Measurements from ENCODE around the gene HTRA3.

GRCh38 chr4:8343967-8344331, 74.4 kb downstream of the HTRA3 start:
- no peak for TF ChIP-seq POLR2A (IDR thresholded peaks at IDR 0.05)
- TF ChIP-seq, protein P1, sequence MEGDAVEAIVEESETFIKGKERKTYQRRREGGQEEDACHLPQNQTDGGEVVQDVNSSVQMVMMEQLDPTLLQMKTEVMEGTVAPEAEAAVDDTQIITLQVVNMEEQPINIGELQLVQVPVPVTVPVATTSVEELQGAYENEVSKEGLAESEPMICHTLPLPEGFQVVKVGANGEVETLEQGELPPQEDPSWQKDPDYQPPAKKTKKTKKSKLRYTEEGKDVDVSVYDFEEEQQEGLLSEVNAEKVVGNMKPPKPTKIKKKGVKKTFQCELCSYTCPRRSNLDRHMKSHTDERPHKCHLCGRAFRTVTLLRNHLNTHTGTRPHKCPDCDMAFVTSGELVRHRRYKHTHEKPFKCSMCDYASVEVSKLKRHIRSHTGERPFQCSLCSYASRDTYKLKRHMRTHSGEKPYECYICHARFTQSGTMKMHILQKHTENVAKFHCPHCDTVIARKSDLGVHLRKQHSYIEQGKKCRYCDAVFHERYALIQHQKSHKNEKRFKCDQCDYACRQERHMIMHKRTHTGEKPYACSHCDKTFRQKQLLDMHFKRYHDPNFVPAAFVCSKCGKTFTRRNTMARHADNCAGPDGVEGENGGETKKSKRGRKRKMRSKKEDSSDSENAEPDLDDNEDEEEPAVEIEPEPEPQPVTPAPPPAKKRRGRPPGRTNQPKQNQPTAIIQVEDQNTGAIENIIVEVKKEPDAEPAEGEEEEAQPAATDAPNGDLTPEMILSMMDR (IDR thresholded peaks at IDR 0.05): no peak

All from uterus (tissue), 2 donors.